Measurements from ENCODE around the gene BEND3.
A peak's percentile ranks its signal among the peaks of the same experiment; 100 is the strongest.

Gene BEND3

DNA sequence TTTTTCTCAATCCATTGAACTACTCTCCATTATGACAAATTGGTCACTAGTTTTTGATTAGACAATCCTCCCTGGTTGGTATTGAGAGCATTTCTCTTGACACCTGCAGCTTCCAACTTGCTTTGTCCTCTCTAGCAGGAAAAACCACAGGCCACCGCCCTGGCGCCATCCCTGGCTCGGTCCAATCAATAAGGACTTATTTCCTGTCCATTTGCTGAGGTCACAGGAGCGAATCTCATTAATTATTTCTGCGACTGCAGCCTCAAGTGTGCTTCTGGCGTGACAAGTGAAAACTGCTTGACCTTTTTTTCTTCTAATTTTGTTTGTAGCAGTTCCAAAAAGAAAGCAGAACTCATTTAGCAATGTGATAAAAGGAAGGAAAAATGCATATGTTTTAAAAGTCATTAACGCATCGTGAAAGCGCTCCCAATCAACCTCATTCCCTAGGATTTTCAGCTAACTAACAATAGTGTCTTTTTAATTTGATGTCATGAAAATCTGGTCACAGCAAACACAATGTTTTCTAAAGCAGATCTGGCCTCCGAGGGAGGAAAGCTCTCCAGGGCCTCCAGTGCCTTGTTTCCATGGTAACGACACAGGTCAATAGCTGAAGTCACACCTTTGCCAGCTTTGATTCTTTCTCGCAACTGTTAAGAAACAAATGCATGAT is 39.0 kb upstream of the BEND3 start:
- Histone ChIP-seq H3K4me2 (no peak overlapping the region), H3K27ac (no peak overlapping the region), H3K4me3 (IDR thresholded peaks at IDR 0.05; ENCODE audit: insufficient read depth, low read depth, low read length) (no peak overlapping the region), H3K9ac (no peak overlapping the region), H4K20me1 (ENCODE audit: insufficient read depth) (no peaks in the 10 kb centered on the region), H3K79me2 (ENCODE audit: insufficient read depth, low read depth) (no peaks in the 10 kb centered on the region), H3K36me3 (ENCODE audit: insufficient read depth) (no peaks in the 10 kb centered on the region), H2AFZ (ENCODE audit: low read depth) (no peak overlapping the region), H3K4me1 (ENCODE audit: low read depth, poor library complexity, severe bottlenecking) (peaks cover 38% of the 10 kb centered on the region), H3K27me3 (ENCODE audit: insufficient read depth, low read depth) (peaks cover 5% of the 10 kb centered on the region; the same call in 1 of the 2 replicates)
- no peak for TF ChIP-seq CTCF (conservative IDR thresholded peaks at IDR 0.05; ENCODE audit: low read depth, low read length)

- no peaks in the 10 kb centered on the region for H4K20me1 ChIP-seq (ENCODE audit: insufficient read depth)
Measured at GRCh38 chr6:107152638-107153430, 37.5 kb upstream of the BEND3 start.

DNA sequence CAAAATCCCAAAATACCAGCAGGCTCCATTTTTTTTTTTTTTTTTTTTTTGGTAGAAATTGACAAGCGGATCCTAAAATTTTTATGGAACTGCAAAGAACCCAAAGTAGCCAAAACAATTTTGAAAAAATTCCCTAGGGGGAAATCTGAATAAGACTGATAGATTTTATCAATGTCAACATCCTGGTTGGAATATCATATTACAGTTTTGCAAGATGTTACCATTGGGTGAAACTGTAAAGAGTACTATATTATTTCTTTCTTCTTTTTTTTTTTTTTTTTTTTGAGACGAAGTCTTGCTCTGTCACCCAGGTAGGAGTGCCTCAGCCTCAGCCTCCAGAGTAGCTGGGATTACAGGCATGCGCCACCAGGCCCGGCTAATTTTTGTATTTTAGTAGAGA is 29.4 kb upstream of the BEND3 start:
- H3K79me2 ChIP-seq (ENCODE audit: insufficient read depth, low read depth): no peaks in the 10 kb centered on the region

More at GRCh38 chr6:107152638-107153430, 37.5 kb upstream of the BEND3 start:
- no peak for TF ChIP-seq CTCF (conservative IDR thresholded peaks at IDR 0.05; ENCODE audit: low read depth, low read length)
- Histone ChIP-seq H3K27me3 (ENCODE audit: insufficient read depth, low read depth) (peaks cover 5% of the 10 kb centered on the region; the same call in 1 of the 2 replicates), H3K36me3 (ENCODE audit: insufficient read depth) (no peaks in the 10 kb centered on the region), H3K27ac (no peak overlapping the region), H2AFZ (ENCODE audit: low read depth) (no peak overlapping the region), H3K4me2 (peak overlapping the region; percentile 60; the same call in 1 of the 2 replicates), H3K9ac (no peak overlapping the region), H3K79me2 (ENCODE audit: insufficient read depth, low read depth) (no peaks in the 10 kb centered on the region), H3K4me3 (IDR thresholded peaks at IDR 0.05; ENCODE audit: insufficient read depth, low read depth, low read length) (no peak overlapping the region), H3K4me1 (ENCODE audit: low read depth, poor library complexity, severe bottlenecking) (peaks cover 38% of the 10 kb centered on the region)

DNA sequence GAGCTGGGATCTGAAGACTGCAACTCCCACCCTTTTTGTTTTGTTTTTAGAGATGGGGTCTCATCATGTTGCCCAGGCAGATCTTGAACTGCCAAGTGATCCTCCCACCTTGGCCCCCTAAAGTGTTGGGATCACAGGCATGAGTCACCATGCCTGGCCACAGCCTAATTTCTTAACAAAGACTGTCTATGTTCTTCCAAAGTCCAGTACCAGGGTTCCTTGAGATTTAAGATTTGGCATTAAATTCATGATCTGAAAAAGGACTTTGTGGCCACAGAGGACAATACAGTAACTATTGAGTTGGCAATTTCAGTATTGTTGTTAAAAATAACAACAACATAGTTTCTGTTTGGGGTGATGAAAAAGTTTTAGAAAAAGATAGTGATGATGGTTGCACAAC is 28.7 kb upstream of the BEND3 start:
- no peak overlapping the region for H2AFZ ChIP-seq (ENCODE audit: low read depth)
- no peak overlapping the region; the same call in 1 of the 2 replicates for H3K27ac ChIP-seq
- H3K9ac ChIP-seq: no peak overlapping the region
- TF ChIP-seq CTCF (conservative IDR thresholded peaks at IDR 0.05; ENCODE audit: low read depth, low read length): no peak
- no peaks in the 10 kb centered on the region for H3K36me3 ChIP-seq (ENCODE audit: insufficient read depth)
- no peaks in the 10 kb centered on the region for H3K27me3 ChIP-seq (ENCODE audit: insufficient read depth, low read depth)
- H3K4me1 ChIP-seq (ENCODE audit: low read depth, poor library complexity, severe bottlenecking): peaks cover 16% of the 10 kb centered on the region
- H3K79me2 ChIP-seq (ENCODE audit: insufficient read depth, low read depth): no peaks in the 10 kb centered on the region
- H3K4me3 ChIP-seq (IDR thresholded peaks at IDR 0.05; ENCODE audit: insufficient read depth, low read depth, low read length): no peak overlapping the region
- peak overlapping the region; percentile 36 for H3K4me2 ChIP-seq
- no peaks in the 10 kb centered on the region for H4K20me1 ChIP-seq (ENCODE audit: insufficient read depth)

More for the DNA sequence above, 29.4 kb upstream of the BEND3 start:
- Histone ChIP-seq H3K27me3 (ENCODE audit: insufficient read depth, low read depth) (no peaks in the 10 kb centered on the region), H3K36me3 (ENCODE audit: insufficient read depth) (no peaks in the 10 kb centered on the region), H3K27ac (no peak overlapping the region), H3K4me1 (ENCODE audit: low read depth, poor library complexity, severe bottlenecking) (peaks cover 16% of the 10 kb centered on the region), H3K4me3 (IDR thresholded peaks at IDR 0.05; ENCODE audit: insufficient read depth, low read depth, low read length) (no peak overlapping the region), H4K20me1 (ENCODE audit: insufficient read depth) (no peaks in the 10 kb centered on the region), H2AFZ (ENCODE audit: low read depth) (no peak overlapping the region), H3K9ac (no peak overlapping the region), H3K4me2 (peak overlapping the region; percentile 36)
- no peak for TF ChIP-seq CTCF (conservative IDR thresholded peaks at IDR 0.05; ENCODE audit: low read depth, low read length)
